ENCODE measurements around the gene LGALS13. TPM values are rescaled to one million over a fixed set of nuclear protein-coding genes. Genes with fewer than 3 reads are reported as not detected.

Gene LGALS13
- total and polyA plus RNA-seq, 2 of the 8 experiments (the other 6 are each of a cell fraction or from before 2014, with no cell fraction given): not detected

- Histone ChIP-seq H3K18ac (ENCODE audit: extremely low read depth, low read length) (no peak overlapping the region), H2AK5ac (ENCODE audit: low read depth, low read length) (no peak overlapping the region), H2AFZ (ENCODE audit: low read length) (no peak overlapping the region), H3K36me3 (ENCODE audit: control insufficient read depth in 2 of 4, insufficient read depth in 4 of 4, low read length in 3 of 4) (no peaks in the 10 kb centered on the region), H4K5ac (ENCODE audit: insufficient read length, low read depth, low read length) (no peak overlapping the region), H4K8ac (ENCODE audit: extremely low read depth, insufficient read depth, low read length) (no peak overlapping the region), H2BK20ac (ENCODE audit: low read length) (no peak overlapping the region), H3K14ac (ENCODE audit: insufficient read length) (no peak overlapping the region), H3K9me3 (ENCODE audit: insufficient read depth in 2 of 2, low read depth in 1 of 2, low read length in 1 of 2) (no peaks in the 10 kb centered on the region), H3K4me2 (ENCODE audit: insufficient read depth in 1 of 2, low read depth in 2 of 2, low read length in 2 of 2) (no peak overlapping the region), H3K4me3 (ENCODE audit: extremely low read depth in 1 of 4, insufficient read depth in 2 of 4, low read depth in 3 of 4, low read length in 4 of 4) (no peak overlapping the region), H3K56ac (replicated peaks; ENCODE audit: insufficient read length, low read depth, low read length) (no peak overlapping the region), H3K23ac (ENCODE audit: insufficient read length) (no peak overlapping the region), H3K9ac (replicated peaks in 1 of 4; ENCODE audit: extremely low read depth in 1 of 4, low read depth in 3 of 4, low read length in 3 of 4) (no peak overlapping the region), H2BK15ac (ENCODE audit: low read length) (no peak overlapping the region), H2BK5ac (ENCODE audit: low read depth, low read length) (no peak overlapping the region), H3K4me1 (replicated peaks in 1 of 4; ENCODE audit: control insufficient read depth in 3 of 4, insufficient read depth in 4 of 4, low read length in 3 of 4) (no peaks in the 10 kb centered on the region), H4K20me1 (replicated peaks in 1 of 2; ENCODE audit: control insufficient read depth in 1 of 2, insufficient read depth in 2 of 2, low read length in 2 of 2) (no peaks in the 10 kb centered on the region), H3K79me2 (ENCODE audit: control insufficient read depth in 1 of 2, insufficient read depth in 2 of 2, low read length in 2 of 2) (no peaks in the 10 kb centered on the region), H3K27ac (ENCODE audit: low read depth, low read length) (no peak overlapping the region), H2BK120ac (replicated peaks; ENCODE audit: low read depth, low read length) (no peak overlapping the region), H4K91ac (replicated peaks; ENCODE audit: insufficient read length, low read length) (no peak overlapping the region), H3K4ac (replicated peaks; ENCODE audit: insufficient read length, low read depth, low read length) (no peak overlapping the region), H2BK12ac (ENCODE audit: low read depth, low read length) (no peak overlapping the region), H3K23me2 (ENCODE audit: low read depth, low read length) (no peaks in the 10 kb centered on the region), H3K27me3 (replicated peaks in 1 of 4; ENCODE audit: control insufficient read depth in 3 of 4, extremely low read depth in 1 of 4, insufficient read depth in 3 of 4, low read length in 3 of 4) (no peaks in the 10 kb centered on the region), H3K79me1 (ENCODE audit: low read depth, low read length) (no peaks in the 10 kb centered on the region)
- POLR2A ChIA-PET (ENCODE audit: partially characterized antibody): no interaction called here
- 80% methylated on average over 8 of the region's 8 CpGs; no CpG with 5 or more reads in 1 of the 2 experiments for WGBS, 2 experiments (ENCODE audit: extremely low coverage in 1 of 2, insufficient coverage in 1 of 2, insufficient read length in 1 of 2, insufficient replicate concordance in 2 of 2, low coverage in 1 of 2, low lambda C conversion rate in 2 of 2, missing lambda C conversion rate in 1 of 2)
- no peak for DNase-seq (ENCODE audit: low read depth in 1 of 2, low spot score in 2 of 2)
- CTCF ChIA-PET (ENCODE audit: partially characterized antibody): no interaction called here
- FAIRE-seq: no peak
- TF ChIP-seq POLR2AphosphoS5 (IDR thresholded peaks at IDR 0.05; ENCODE audit: low read depth, low read length) (no peak), EZH2 (IDR thresholded peaks at IDR 0.05; ENCODE audit: low read depth, low read length, severe bottlenecking) (no peak), CHD2 (IDR thresholded peaks at IDR 0.05; ENCODE audit: low read length) (no peak), TAF1 (IDR thresholded peaks at IDR 0.05; ENCODE audit: low read depth, low read length) (no peak)
These were observed 19.3 kb upstream of the LGALS13 start for GRCh38 chr19:39582891-39583625.

Measured in H1 (cell line).